KMS-11 (cell line): ENCODE data around the gene STEAP1B.

Experiments
- H2AFZ ChIP-seq: fragments of 200-600 bp; sonication (generic); 2 replicates; pipeline ENCODE4 v1.6.1; 2016; ENCODE audit warnings: antibody characterized with exemption, mixed run types, low read depth
- H3K27ac ChIP-seq: fragments of 200-600 bp; sonication (generic); 2 replicates; pipeline ENCODE4 v1.6.1; 2016; ENCODE audit warnings: mild to moderate bottlenecking, mixed run types
- H3K27me3 ChIP-seq: fragments of 200-600 bp; sonication (generic); 2 replicates; pipeline ENCODE4 v1.6.1; 2017; ENCODE audit warnings: mild to moderate bottlenecking, low read depth, mixed run types, moderate library complexity; ENCODE audit not compliant: insufficient read depth
- H3K36me3 ChIP-seq: fragments of 200-600 bp; sonication (generic); 2 replicates; pipeline ENCODE4 v1.6.1; 2017; ENCODE audit warnings: mild to moderate bottlenecking, mixed run types; ENCODE audit not compliant: insufficient read depth
- H3K4me1 ChIP-seq: fragments of 200-600 bp; sonication (generic); 2 replicates; pipeline ENCODE4 v1.6.1; 2016; ENCODE audit warnings: mild to moderate bottlenecking, low read depth, mixed run types; ENCODE audit not compliant: poor library complexity, severe bottlenecking
- H3K4me2 ChIP-seq: fragments of 200-600 bp; sonication (generic); 2 replicates; pipeline ENCODE4 v1.7.0; 2016; ENCODE audit warnings: mild to moderate bottlenecking, mixed run types
- H3K4me3 ChIP-seq: fragments of 200-600 bp; sonication (generic); IDR thresholded peaks from 2 replicates; pipeline ENCODE4 v1.6.1; 2017; ENCODE audit warnings: low read depth, low read length, mixed read lengths; ENCODE audit not compliant: insufficient read depth
- H3K79me2 ChIP-seq: fragments of 200-600 bp; sonication (generic); 2 replicates; pipeline ENCODE4 v1.6.1; 2016; ENCODE audit warnings: low read depth, mixed run types; ENCODE audit not compliant: insufficient read depth
- H3K9ac ChIP-seq: fragments of 200-600 bp; sonication (generic); 2 replicates; pipeline ENCODE4 v1.6.1; 2016; ENCODE audit warnings: mild to moderate bottlenecking, mixed run types
- H4K20me1 ChIP-seq: fragments of 200-600 bp; sonication (generic); 2 replicates; pipeline ENCODE4 v1.6.1; 2016; ENCODE audit warnings: mild to moderate bottlenecking, mixed run types; ENCODE audit not compliant: insufficient read depth
- CTCF ChIP-seq: fragments of 200-600 bp; sonication (generic); conservative IDR thresholded peaks from 2 replicates; pipeline ENCODE4 v1.6.1; 2017; ENCODE audit warnings: low read depth, mild to moderate bottlenecking, antibody characterized with exemption, low read length, moderate library complexity, mixed read lengths

Gene STEAP1B

GRCh38 chr7:22427104-22427503 is 72.9 kb downstream of the STEAP1B start:
- no peak for TF ChIP-seq CTCF
- Histone ChIP-seq H3K4me2 (no peak overlapping the region), H4K20me1 (no peaks in the 10 kb centered on the region), H3K36me3 (no peaks in the 10 kb centered on the region), H3K4me3 (no peak overlapping the region), H3K79me2 (no peaks in the 10 kb centered on the region), H3K27me3 (no peaks in the 10 kb centered on the region), H2AFZ (no peak overlapping the region), H3K27ac (no peak overlapping the region), H3K4me1 (no peaks in the 10 kb centered on the region), H3K9ac (no peak overlapping the region)

- Histone ChIP-seq H3K79me2 (no peaks in the 10 kb centered on the region), H3K9ac (no peak overlapping the region), H3K27me3 (no peaks in the 10 kb centered on the region), H3K4me1 (no peaks in the 10 kb centered on the region), H3K36me3 (no peaks in the 10 kb centered on the region), H4K20me1 (no peaks in the 10 kb centered on the region), H3K4me2 (no peak overlapping the region), H3K4me3 (no peak overlapping the region), H2AFZ (no peak overlapping the region), H3K27ac (no peak overlapping the region)
- no peak for TF ChIP-seq CTCF
Observed at GRCh38 chr7:22426463-22427094, 73.4 kb downstream of the STEAP1B start.

- Histone ChIP-seq H2AFZ (no peak overlapping the region; the same call in 1 of the 2 replicates), H3K4me2 (no peak overlapping the region), H3K4me3 (no peak overlapping the region), H4K20me1 (no peaks in the 10 kb centered on the region), H3K36me3 (no peaks in the 10 kb centered on the region), H3K4me1 (no peaks in the 10 kb centered on the region), H3K9ac (no peak overlapping the region), H3K27ac (no peak overlapping the region), H3K27me3 (no peaks in the 10 kb centered on the region), H3K79me2 (no peaks in the 10 kb centered on the region)
- no peak for TF ChIP-seq CTCF
Observed at GRCh38 chr7:22425361-22425760, 74.6 kb downstream of the STEAP1B start.

GRCh38 chr7:22422831-22423615 is 77.0 kb downstream of the STEAP1B start:
- no peak for TF ChIP-seq CTCF
- Histone ChIP-seq H3K27me3 (no peaks in the 10 kb centered on the region), H3K4me1 (no peaks in the 10 kb centered on the region), H3K4me3 (no peak overlapping the region), H2AFZ (no peak overlapping the region), H3K36me3 (no peaks in the 10 kb centered on the region), H3K79me2 (no peaks in the 10 kb centered on the region), H3K27ac (no peak overlapping the region), H3K9ac (no peak overlapping the region), H4K20me1 (no peaks in the 10 kb centered on the region), H3K4me2 (no peak overlapping the region)
